PC-3 (cell line): Measurements from ENCODE around the gene ZMIZ1. TPM values are rescaled to one million over a fixed set of nuclear protein-coding genes. Genes with fewer than 3 reads are reported as not detected.

Experiments used
- ATAC-seq: fragments of 200-7000 bp; cut with Tn5 transposase; 2 replicates; pipeline ENCODE4 v1.9.1; 2020; ENCODE audit warnings: mild to moderate bottlenecking, moderate library complexity
- BruUV-seq: library from RNA; stranded (reverse); fragments of 400-500 nt; replicated peaks from 2 replicates; lab custom pipeline; 2021; lab: Mats Ljungman, UMichigan
- CTCF ChIA-PET: fragments of 300-600 bp; sonication (Branson Sonifier 250); formaldehyde crosslinking; loops from one replicate; lab custom pipeline; 2022; ENCODE audit warnings: antibody characterized with exemption; lab: Charles Lee
- POLR2A ChIA-PET: fragments of 300-600 bp; sonication (Branson Sonifier 250); formaldehyde crosslinking; loops from one replicate; lab custom pipeline; 2022; ENCODE audit warnings: antibody characterized with exemption; ENCODE audit not compliant: unreplicated experiment; lab: Charles Lee
- DNase-seq: peaks from one replicate; pipeline ENCODE4 v3.0.0-alpha.2; 2015
- H2AFZ ChIP-seq: fragments of 300-600 bp; sonication (generic); 2 replicates; pipeline ENCODE4 v1.6.0; 2016; ENCODE audit warnings: antibody characterized with exemption, low read length
- H3F3A ChIP-seq: fragments of 300-600 bp; sonication (generic); one replicate; pipeline ENCODE4 v1.6.0; 2017; ENCODE audit warnings: antibody characterized with exemption, low read length, control low read depth, mild to moderate bottlenecking; ENCODE audit not compliant: unreplicated experiment
- H3K27ac ChIP-seq: fragments of 300-600 bp; sonication (generic); 2 replicates; pipeline ENCODE4 v1.5.1; 2016; ENCODE audit warnings: mild to moderate bottlenecking, low read length
- H3K27me3 ChIP-seq: fragments of 300-600 bp; sonication (generic); 2 replicates; pipeline ENCODE4 v1.6.1; 2016; ENCODE audit warnings: low read length, mixed read lengths
- H3K36me3 ChIP-seq: fragments of 300-600 bp; sonication (generic); 2 replicates; pipeline ENCODE4 v1.6.1; 2016; ENCODE audit warnings: low read depth, mixed run types, low read length, mixed read lengths
- H3K4me1 ChIP-seq: fragments of 300-600 bp; sonication (generic); 2 replicates; pipeline ENCODE4 v1.5.1; 2016; ENCODE audit warnings: low read length; ENCODE audit not compliant: insufficient read depth
- H3K4me2 ChIP-seq: fragments of 300-600 bp; sonication (generic); 2 replicates; pipeline ENCODE4 v1.6.0; 2016; ENCODE audit warnings: low read length
- H3K4me3 ChIP-seq: fragments of 300-600 bp; sonication (generic); 2 replicates; pipeline ENCODE4 v1.5.1; 2016; ENCODE audit warnings: mild to moderate bottlenecking, low read length, mixed read lengths
- H3K79me2 ChIP-seq: fragments of 300-600 bp; sonication (generic); 2 replicates; pipeline ENCODE4 v1.6.1; 2017; ENCODE audit warnings: low read length, mixed read lengths
- H3K9ac ChIP-seq: fragments of 300-600 bp; sonication (generic); 2 replicates; pipeline ENCODE4 v1.6.0; 2016; ENCODE audit warnings: mild to moderate bottlenecking, low read length
- H3K9me2 ChIP-seq: fragments of 300-600 bp; sonication (generic); replicated peaks from 2 replicates; pipeline ENCODE4 v1.6.1; 2016; ENCODE audit warnings: mixed run types, low read length, mixed read lengths
- H3K9me3 ChIP-seq: fragments of 300-600 bp; sonication (generic); 2 replicates; pipeline ENCODE4 v1.6.1; 2016; ENCODE audit warnings: low read length, mixed read lengths
- H4K20me1 ChIP-seq: fragments of 300-600 bp; sonication (generic); 2 replicates; pipeline ENCODE4 v1.6.1; 2016; ENCODE audit warnings: low read length, mixed read lengths
- CTCF ChIP-seq: fragments of 300-600 bp; sonication (generic); conservative IDR thresholded peaks from 2 replicates; pipeline ENCODE4 v1.5.1; 2017; ENCODE audit warnings: antibody characterized with exemption, low read depth, mild to moderate bottlenecking, low read length
- EZH2 ChIP-seq: fragments of 300-600 bp; sonication (generic); IDR thresholded peaks from one replicate; pipeline ENCODE4 v1.6.1; 2017; ENCODE audit warnings: antibody characterized with exemption, mild to moderate bottlenecking, low read length; ENCODE audit not compliant: unreplicated experiment
- EZH2phosphoT487 ChIP-seq: fragments of 300-600 bp; sonication (generic); IDR thresholded peaks from 2 replicates; pipeline ENCODE4 v1.6.1; 2018; ENCODE audit warnings: mild to moderate bottlenecking, antibody characterized with exemption, low read length, borderline replicate concordance
- intact Hi-C: fragments of 100-400 bp; cut with micrococcal nuclease; formaldehyde crosslinking; loops from 2 replicates; pipeline ENCODE4 v1.9.0; 2023
- total RNA-seq: library from RNA; depleted of rRNA; stranded (reverse); fragments of >200 nt; gene quantifications from 2 replicates; pipeline ENCODE4 v1.2.3, GENCODE V29; 2014

ZMIZ1 gene
- total RNA-seq, 1 experiment from 2014 or later: 55.4 TPM

DNA sequence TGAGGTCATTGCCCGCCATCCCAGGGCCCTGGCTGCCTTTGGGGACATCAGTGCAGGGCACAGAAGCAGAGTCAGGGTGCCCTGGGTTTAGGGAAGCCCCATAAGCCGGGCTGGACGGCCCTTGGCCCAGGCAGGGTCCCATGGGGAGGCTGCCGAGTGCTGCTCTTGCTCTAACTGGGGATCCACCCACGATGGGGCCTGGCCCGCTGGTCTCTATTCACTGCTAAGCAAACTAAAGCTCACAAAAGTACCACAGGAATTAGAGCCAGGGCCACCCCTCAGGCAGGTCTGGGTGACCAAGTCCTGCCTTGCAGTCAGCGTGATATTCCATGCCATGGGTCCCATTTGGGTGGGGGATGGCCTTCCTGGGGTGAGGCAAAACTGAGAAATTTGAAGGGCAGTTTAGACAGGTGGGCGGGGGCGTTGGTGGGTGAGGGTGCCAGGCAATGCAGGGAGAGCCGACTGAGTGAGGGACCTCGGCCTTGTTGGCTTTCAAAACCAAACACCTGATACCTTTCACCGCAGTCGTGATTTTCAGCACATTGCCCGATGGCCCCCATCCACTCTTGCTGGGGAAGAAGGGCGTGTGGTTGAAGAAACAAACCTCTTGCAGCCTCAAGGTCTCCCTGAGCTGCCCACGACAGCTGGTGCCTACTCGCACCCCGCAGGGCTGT is 185.7 kb downstream of the ZMIZ1 start:
- Histone ChIP-seq H2AFZ (no peak overlapping the region), H3K27ac (no peak overlapping the region), H4K20me1 (no peaks in the 10 kb centered on the region), H3K9ac (no peak overlapping the region), H3K4me2 (no peak overlapping the region), H3K4me1 (no peaks in the 10 kb centered on the region), H3K27me3 (no peaks in the 10 kb centered on the region), H3K36me3 (peaks cover 8% of the 10 kb centered on the region; the same call in 1 of the 2 replicates), H3K4me3 (no peak overlapping the region), H3K79me2 (no peaks in the 10 kb centered on the region), H3K9me3 (no peaks in the 10 kb centered on the region), H3K9me2 (no peaks in the 10 kb centered on the region), H3F3A (no peaks in the 10 kb centered on the region)
- no peak for DNase-seq
- no peak for ATAC-seq
- no TSS peak for BruUV-seq
- POLR2A ChIA-PET: interaction anchor here (0.6 kb wide), 1 partner anchor 281 kb away, joined by 34 read pairs; no protein-coding TSS in a partner anchor
- intact Hi-C loops: no loop called here
- CTCF ChIA-PET: no interaction called here
- TF ChIP-seq CTCF (no peak), EZH2 (no peak), EZH2phosphoT487 (no peak)

DNA sequence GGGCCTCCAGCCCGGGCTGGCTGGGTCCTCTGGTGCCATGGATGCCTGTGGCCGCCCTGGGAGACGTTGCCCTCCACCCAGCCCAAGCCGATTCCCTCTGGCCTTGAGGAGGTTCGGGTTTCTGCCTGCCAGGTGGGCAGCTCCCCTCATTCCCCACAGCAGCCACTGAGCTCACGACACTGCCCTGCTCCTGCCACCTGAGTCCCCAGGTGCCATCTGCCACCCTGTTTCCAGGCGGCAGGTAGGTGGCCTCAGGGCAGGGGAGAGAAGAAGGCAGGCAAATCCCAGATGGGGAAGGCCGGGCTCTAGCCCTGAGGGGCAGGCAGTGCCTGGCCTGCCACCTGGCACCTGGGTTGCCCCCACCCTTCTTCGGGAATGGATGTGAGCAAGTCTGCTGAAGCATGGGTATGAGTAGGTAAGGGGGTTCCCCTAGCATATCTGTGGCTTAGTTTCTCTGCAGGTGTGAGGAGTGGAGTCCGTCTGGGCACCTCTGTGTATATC is 186.3 kb downstream of the ZMIZ1 start:
- no peaks in the 10 kb centered on the region for H3K9me3 ChIP-seq
- ATAC-seq: no peak
- H3K27me3 ChIP-seq: no peaks in the 10 kb centered on the region
- H3F3A ChIP-seq: no peaks in the 10 kb centered on the region
- no peak for TF ChIP-seq EZH2phosphoT487
- no peak for TF ChIP-seq CTCF
- no peak for TF ChIP-seq EZH2
- peaks cover 8% of the 10 kb centered on the region; the same call in 1 of the 2 replicates for H3K36me3 ChIP-seq
- no TSS peak for BruUV-seq
- no peaks in the 10 kb centered on the region for H3K9me2 ChIP-seq
- no peak for DNase-seq
- H3K79me2 ChIP-seq: no peaks in the 10 kb centered on the region
- no peaks in the 10 kb centered on the region for H4K20me1 ChIP-seq
- ChIA-PET POLR2A (no interaction called here), CTCF (no interaction called here)
- no peak overlapping the region for H3K9ac ChIP-seq
- H3K4me3 ChIP-seq: no peak overlapping the region
- H2AFZ ChIP-seq: no peak overlapping the region
- H3K27ac ChIP-seq: no peak overlapping the region
- intact Hi-C loops: no loop called here
- H3K4me2 ChIP-seq: no peak overlapping the region
- H3K4me1 ChIP-seq: no peaks in the 10 kb centered on the region

DNA sequence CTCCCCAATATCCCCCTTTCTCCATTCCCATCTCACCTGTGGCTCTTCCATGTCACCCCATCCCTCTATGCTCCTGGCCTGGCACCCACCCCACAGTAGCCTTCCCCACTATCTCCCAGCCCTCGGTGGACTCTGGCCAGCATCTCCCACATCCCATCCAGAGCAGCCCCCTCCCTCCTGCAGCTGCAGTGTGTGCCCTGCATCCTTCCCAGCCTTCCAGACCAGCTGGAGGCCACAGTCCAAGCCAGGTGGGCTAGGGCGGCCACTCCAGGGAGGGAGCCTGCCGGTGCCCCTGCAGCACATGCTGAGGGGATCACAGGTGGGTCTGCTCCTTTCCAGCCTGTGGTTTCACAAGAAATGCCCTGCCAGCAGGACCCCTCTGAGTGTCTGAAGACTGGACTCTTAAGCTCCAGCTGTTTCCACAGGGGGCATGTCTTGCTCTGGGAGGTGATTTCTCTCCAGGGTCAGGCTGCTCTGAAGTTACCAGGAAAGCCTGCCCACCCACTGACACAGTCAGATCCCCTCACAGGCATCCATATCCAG is 187.6 kb downstream of the ZMIZ1 start:
- H4K20me1 ChIP-seq: no peaks in the 10 kb centered on the region
- CTCF ChIA-PET: no interaction called here
- intact Hi-C loops: no loop called here

More for the DNA sequence above, 187.6 kb downstream of the ZMIZ1 start:
- H3K27me3 ChIP-seq: no peaks in the 10 kb centered on the region
- H3K4me1 ChIP-seq: no peaks in the 10 kb centered on the region
- peaks cover 8% of the 10 kb centered on the region; the same call in 1 of the 2 replicates for H3K36me3 ChIP-seq
- H3K9ac ChIP-seq: no peak overlapping the region
- no peaks in the 10 kb centered on the region for H3K9me2 ChIP-seq
- no peak overlapping the region for H3K27ac ChIP-seq
- H3K4me3 ChIP-seq: no peak overlapping the region
- H2AFZ ChIP-seq: no peak overlapping the region
- no peaks in the 10 kb centered on the region for H3F3A ChIP-seq
- H3K79me2 ChIP-seq: no peaks in the 10 kb centered on the region
- TF ChIP-seq CTCF: no peak
- no peak for TF ChIP-seq EZH2
- no peak for TF ChIP-seq EZH2phosphoT487
- ATAC-seq: no peak
- BruUV-seq: no TSS peak
- POLR2A ChIA-PET: no interaction called here
- no peak overlapping the region for H3K4me2 ChIP-seq
- no peaks in the 10 kb centered on the region for H3K9me3 ChIP-seq
- no peak for DNase-seq
